ENCODE results near the gene FAM20C. TPM values are rescaled to one million over a fixed set of nuclear protein-coding genes. Genes with fewer than 3 reads are reported as not detected.

Gene FAM20C
- total RNA-seq, 3 donors from 2014 or later: 20.7 to 47.7 (median 26.5) TPM

DNA sequence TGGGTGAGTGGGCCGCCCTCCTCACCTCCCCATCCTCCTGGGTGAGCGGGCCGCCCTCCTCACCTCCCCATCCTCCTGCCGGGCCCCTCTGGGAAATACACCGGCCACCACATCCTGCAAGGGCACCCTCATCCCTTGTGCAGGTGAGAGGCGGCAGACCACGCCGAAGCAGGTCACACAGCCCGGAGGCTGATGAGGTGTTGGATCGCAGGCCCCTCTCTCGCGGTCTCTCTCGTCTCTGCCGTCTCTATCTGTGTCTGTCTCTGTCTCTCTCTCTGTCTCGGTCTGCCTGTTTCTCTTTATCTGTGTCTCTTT, 66.8 kb downstream of the FAM20C start:
- TF ChIP-seq, protein P1, sequence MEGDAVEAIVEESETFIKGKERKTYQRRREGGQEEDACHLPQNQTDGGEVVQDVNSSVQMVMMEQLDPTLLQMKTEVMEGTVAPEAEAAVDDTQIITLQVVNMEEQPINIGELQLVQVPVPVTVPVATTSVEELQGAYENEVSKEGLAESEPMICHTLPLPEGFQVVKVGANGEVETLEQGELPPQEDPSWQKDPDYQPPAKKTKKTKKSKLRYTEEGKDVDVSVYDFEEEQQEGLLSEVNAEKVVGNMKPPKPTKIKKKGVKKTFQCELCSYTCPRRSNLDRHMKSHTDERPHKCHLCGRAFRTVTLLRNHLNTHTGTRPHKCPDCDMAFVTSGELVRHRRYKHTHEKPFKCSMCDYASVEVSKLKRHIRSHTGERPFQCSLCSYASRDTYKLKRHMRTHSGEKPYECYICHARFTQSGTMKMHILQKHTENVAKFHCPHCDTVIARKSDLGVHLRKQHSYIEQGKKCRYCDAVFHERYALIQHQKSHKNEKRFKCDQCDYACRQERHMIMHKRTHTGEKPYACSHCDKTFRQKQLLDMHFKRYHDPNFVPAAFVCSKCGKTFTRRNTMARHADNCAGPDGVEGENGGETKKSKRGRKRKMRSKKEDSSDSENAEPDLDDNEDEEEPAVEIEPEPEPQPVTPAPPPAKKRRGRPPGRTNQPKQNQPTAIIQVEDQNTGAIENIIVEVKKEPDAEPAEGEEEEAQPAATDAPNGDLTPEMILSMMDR (IDR thresholded peaks at IDR 0.05): no peak
- no peak for DNase-seq
- Histone ChIP-seq H3K36me3 (ENCODE audit: low read depth) (no peaks in the 10 kb centered on the region), H3K9me3 (peaks cover 7% of the 10 kb centered on the region), H3K4me1 (ENCODE audit: low read depth) (peaks cover 10% of the 10 kb centered on the region), H3K4me3 (no peak overlapping the region)
- intact Hi-C loops (cut with DNase I, micrococcal nuclease): no loop called here
- ATAC-seq: no peak

DNA sequence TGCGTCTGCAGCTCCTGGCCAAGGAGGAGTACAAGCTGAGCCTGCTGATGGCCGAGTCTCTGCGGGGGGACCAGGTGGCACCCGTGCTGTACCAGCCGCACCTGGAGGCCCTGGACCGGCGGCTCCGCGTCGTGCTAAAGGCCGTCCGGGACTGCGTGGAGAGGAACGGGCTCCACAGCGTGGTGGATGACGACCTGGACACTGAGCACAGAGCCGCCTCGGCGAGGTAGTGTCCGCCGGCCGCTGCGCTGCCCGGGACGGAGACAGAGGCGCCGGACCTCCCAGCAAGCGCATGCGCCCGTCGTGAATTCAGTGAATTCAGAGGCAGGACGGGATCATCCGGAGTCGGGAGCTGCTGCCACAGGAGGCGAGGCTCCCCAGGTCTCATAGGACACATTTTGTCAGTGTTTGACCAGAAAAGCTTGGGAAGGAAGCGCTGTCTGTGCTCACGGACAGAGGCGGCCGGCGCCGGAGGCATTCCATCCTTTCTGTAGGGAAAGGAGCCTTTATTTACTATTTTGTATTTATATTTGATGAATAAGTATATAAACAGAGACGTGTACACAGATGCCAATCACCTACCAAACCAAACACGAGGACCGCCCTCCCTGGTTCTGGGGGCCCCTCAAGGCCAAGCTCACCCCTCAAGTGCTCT, 67.5 kb downstream of the FAM20C start:
- Histone ChIP-seq H3K4me1 (ENCODE audit: low read depth) (peaks cover 16% of the 10 kb centered on the region), H3K9me3 (peaks cover 7% of the 10 kb centered on the region), H3K36me3 (ENCODE audit: low read depth) (no peaks in the 10 kb centered on the region), H3K4me3 (no peak overlapping the region)
- no peak for ATAC-seq
- TF ChIP-seq, protein P1 (IDR thresholded peaks at IDR 0.05): no peak
- intact Hi-C loops (cut with DNase I, micrococcal nuclease): no loop called here
- DNase-seq: peak in 2 of 3 donors; percentile 39 to 46

DNA sequence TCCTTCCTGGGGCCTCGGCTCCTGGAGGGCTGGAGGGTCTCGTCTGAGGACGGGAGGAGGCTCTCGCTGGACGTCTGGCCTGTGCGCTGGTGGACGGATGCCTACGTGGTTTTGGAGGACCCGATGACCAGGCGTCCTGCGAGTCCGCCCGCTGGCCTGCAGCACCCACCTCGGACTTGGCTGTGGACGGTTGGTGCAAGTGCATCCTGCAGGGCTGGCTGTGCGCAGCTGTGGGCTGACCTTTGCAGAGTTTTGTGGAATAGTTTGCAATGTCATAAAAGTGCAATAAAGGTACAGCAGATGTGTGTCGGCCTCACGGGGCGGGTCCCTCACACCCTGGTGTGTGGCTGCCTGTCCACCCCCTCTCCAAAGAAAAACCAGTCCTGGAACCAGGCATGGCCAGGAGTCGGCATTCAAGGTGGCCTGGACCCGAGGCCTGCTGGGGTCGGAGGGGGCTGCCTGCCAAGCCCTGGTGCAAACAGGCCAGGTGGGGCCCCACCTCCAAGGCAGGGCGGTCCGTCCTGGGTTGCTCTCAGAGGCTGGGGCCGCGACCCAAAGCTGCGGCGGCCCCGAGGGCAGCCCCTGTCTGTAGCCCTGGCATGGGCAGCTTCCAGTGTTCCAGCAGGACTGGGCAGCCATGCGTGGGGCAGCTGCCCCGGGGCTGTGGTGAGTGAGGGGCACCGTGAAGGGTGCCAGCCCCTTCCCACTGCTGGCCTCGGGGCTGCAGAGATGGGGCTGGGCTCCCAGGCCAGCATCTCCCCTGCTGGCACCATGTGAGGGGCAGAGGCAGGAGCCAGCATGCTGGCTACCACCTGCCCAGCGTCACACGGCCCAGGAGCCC, 68.3 kb downstream of the FAM20C start:
- Histone ChIP-seq H3K4me1 (ENCODE audit: low read depth) (peaks cover 16% of the 10 kb centered on the region), H3K4me3 (no peak overlapping the region), H3K36me3 (ENCODE audit: low read depth) (no peaks in the 10 kb centered on the region), H3K9me3 (peaks cover 7% of the 10 kb centered on the region)
- DNase-seq (peak; percentile 83 to 86 (median 83)), ATAC-seq (peak; percentile 87)
- intact Hi-C loops (cut with DNase I, micrococcal nuclease): no loop called here
- TF ChIP-seq, protein P1 (IDR thresholded peaks at IDR 0.05): no peak

DNA sequence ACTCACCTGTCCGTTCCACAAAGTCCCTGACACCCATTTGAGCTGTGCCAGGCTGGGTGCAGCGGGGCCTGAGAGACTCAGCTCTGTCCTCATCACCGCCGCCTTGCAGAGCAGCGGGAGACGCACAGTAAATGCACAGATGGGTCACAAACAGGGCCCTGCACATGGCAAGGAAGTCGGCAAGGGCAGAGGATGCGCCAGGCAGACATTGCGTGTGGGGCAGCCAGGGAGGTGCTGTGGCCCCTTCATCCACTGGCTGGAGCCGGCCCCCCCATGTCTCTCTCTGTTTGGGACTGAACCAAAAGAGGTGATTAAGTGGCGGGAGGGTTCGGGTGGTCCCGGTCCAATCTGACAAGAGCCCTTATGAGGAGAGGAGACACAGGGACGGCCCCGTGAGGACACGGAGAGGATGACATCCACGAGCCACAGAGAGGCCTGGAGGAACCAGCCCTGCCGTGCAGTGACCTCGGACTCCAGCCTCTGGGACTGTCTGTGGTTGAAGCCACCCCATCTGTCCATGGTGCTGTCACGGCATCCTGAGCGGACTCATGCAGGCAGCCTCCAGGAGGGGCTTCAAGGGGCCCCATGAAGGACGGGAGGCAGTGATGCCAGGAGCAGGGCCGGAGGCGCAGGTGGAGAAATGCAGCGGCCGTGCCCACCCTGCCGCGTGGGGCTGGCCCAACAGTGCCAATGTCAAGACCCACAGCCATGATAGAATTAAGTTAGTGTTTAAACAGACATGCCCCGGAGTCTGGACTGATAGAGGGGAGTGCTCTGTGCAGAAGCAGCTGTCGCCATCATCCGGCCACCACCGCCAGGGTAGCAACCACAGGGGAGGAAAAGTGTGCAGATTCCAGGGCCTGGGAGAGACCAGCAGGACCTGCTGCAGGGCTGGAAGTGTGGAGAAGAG, 69.2 kb downstream of the FAM20C start:
- Histone ChIP-seq H3K4me1 (ENCODE audit: low read depth) (peaks cover 16% of the 10 kb centered on the region), H3K36me3 (ENCODE audit: low read depth) (no peaks in the 10 kb centered on the region), H3K9me3 (peaks cover 7% of the 10 kb centered on the region), H3K4me3 (no peak overlapping the region)
- no peak for ATAC-seq
- intact Hi-C loops (cut with DNase I, micrococcal nuclease): no loop called here
- TF ChIP-seq, protein P1 (IDR thresholded peaks at IDR 0.05): no peak
- peak in 2 of 3 donors; percentile 38 to 55 for DNase-seq

DNA sequence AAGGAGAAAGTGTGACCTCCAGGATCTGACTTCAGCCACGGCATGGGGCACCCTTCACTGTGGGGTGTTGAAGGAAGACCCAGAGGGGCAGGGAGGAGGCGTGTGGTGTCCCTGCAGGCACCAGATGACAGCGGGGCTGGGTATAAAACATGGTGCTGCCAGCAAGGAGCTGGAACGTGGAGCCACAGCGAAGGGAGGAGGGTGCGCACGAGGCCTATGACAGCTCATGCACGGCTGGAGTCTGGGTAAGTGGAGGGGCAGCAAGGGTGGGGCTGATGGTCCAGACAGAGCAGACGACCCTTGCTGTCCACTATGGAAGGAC, 69.8 kb downstream of the FAM20C start:
- DNase-seq (peak in 1 of 3 donors; percentile 45), ATAC-seq (no peak)
- H3K4me3 ChIP-seq: no peak overlapping the region
- no peaks in the 10 kb centered on the region for H3K36me3 ChIP-seq (ENCODE audit: low read depth)
- intact Hi-C loops (cut with DNase I, micrococcal nuclease): no loop called here
- peaks cover 7% of the 10 kb centered on the region for H3K9me3 ChIP-seq
- TF ChIP-seq, protein P1 (IDR thresholded peaks at IDR 0.05): no peak
- peaks cover 16% of the 10 kb centered on the region for H3K4me1 ChIP-seq (ENCODE audit: low read depth)
